Hematopoietic multipotent progenitor cell treated with erythropoietin and hydrocortisone succinate and interleukin-3 and kit ligand, for 15 days (in vitro differentiated cells): ENCODE results near the gene MLC1.

Experiments used
- DNase-seq: peaks from one replicate; pipeline ENCODE4 v3.0.0-alpha.2; 2015; ENCODE audit warnings: low spot score

Gene MLC1

GRCh38 chr22:50076646-50077535 lies 8.3 kb downstream of the MLC1 start:
- no peak for DNase-seq

GRCh38 chr22:50074551-50075530 lies 10.4 kb downstream of the MLC1 start:
- DNase-seq, result no peak

- no peak for DNase-seq
Observed at GRCh38 chr22:50074056-50074455, 11.2 kb downstream of the MLC1 start.

- DNase-seq, result no peak
Observed at GRCh38 chr22:50072714-50073538, 12.3 kb downstream of the MLC1 start.

GRCh38 chr22:50072167-50072555 lies 13.1 kb downstream of the MLC1 start:
- no peak for DNase-seq

- no peak for DNase-seq
Observed at GRCh38 chr22:50071432-50072166, 13.6 kb downstream of the MLC1 start.

- DNase-seq, result no peak
Observed at GRCh38 chr22:50070366-50070765, 14.9 kb downstream of the MLC1 start.

GRCh38 chr22:50068096-50068495 lies 17.1 kb downstream of the MLC1 start:
- DNase-seq, result no peak

- no peak for DNase-seq
Observed at GRCh38 chr22:50067244-50067643, 18.0 kb downstream of the MLC1 start.

- DNase-seq, result no peak
Observed at GRCh38 chr22:50064453-50064852, 20.8 kb downstream of the MLC1 start.

GRCh38 chr22:50063589-50064393 lies 21.4 kb downstream of the MLC1 start:
- no peak for DNase-seq

- no peak for DNase-seq
Observed at GRCh38 chr22:50062509-50063135, 22.6 kb downstream of the MLC1 start.

GRCh38 chr22:50061824-50062355 lies 23.3 kb downstream of the MLC1 start:
- DNase-seq, result no peak

- no peak for DNase-seq
Observed at GRCh38 chr22:50061141-50061823, 23.9 kb downstream of the MLC1 start.

GRCh38 chr22:50060441-50061140 lies 24.6 kb downstream of the MLC1 start:
- no peak for DNase-seq

GRCh38 chr22:50059881-50060262 lies 25.4 kb downstream of the MLC1 start:
- DNase-seq, result no peak

GRCh38 chr22:50058906-50059880 lies 26.0 kb downstream of the MLC1 start:
- no peak for DNase-seq
